Keratinocyte (primary cell): ENCODE results near the gene DISC1.

ENCODE experiments used
- EZH2 ChIP-seq: IDR thresholded peaks from one replicate; pipeline ENCODE4 v1.6.1; 2012; ENCODE audit warnings: inconsistent platforms, mild to moderate bottlenecking, low read length, moderate library complexity
- TF ChIP-seq, protein P1 (sequence below), 3 experiments: IDR thresholded peaks in 1 of 3; conservative IDR thresholded peaks in 1 of 3; optimal IDR thresholded peaks in 1 of 3; 2 replicates in 2 of 3; 3 replicates in 1 of 3; pipeline versions ENCODE3 to v1.5.1; 2011; ENCODE audit warnings: low read length in 3 of 3, mild to moderate bottlenecking in 3 of 3, moderate library complexity in 2 of 3, control low read depth in 1 of 3, inconsistent platforms in 1 of 3; ENCODE audit not compliant: insufficient read depth in 2 of 3; ENCODE audit errors: extremely low read depth in 1 of 3

DNA sequence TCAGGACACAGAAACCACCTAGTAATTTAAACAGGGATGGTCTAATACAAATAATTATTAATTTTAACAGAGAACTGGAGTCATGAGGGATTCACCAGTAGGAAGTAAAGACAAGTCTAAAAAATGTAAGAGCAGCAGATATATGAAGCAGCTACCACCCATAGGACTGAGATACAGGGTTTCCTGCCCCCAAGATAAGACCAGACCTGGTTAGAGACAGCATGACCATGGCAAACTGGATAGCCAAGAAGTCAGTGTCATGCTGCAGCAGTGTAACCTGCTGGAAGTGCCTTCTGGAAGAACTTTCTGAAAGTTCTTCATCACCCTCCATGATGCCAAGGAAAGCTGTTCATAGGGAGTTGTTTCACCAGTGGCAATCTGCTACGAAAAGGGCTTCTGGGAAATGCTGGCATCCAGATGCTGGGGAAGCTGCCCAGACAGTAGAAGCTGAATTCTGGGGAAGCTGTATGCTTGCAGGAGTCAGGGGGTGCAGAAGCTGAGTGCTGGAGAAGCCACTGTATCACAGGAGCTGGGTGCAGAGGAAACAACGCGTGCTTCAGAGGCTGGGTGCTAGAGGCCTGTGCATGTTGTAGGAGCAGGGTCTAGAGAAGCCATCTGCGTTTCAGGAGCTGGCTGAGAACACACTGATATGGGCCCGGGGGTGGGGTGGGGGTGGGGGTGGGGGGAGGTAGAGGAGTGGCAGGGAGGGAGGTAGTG, 356.4 kb downstream of the DISC1 start:
- TF ChIP-seq, protein P1, sequence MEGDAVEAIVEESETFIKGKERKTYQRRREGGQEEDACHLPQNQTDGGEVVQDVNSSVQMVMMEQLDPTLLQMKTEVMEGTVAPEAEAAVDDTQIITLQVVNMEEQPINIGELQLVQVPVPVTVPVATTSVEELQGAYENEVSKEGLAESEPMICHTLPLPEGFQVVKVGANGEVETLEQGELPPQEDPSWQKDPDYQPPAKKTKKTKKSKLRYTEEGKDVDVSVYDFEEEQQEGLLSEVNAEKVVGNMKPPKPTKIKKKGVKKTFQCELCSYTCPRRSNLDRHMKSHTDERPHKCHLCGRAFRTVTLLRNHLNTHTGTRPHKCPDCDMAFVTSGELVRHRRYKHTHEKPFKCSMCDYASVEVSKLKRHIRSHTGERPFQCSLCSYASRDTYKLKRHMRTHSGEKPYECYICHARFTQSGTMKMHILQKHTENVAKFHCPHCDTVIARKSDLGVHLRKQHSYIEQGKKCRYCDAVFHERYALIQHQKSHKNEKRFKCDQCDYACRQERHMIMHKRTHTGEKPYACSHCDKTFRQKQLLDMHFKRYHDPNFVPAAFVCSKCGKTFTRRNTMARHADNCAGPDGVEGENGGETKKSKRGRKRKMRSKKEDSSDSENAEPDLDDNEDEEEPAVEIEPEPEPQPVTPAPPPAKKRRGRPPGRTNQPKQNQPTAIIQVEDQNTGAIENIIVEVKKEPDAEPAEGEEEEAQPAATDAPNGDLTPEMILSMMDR (optimal IDR thresholded peaks at IDR 0.05 in 1 of 3, IDR thresholded peaks at IDR 0.05 in 1 of 3, conservative IDR thresholded peaks at IDR 0.05 in 1 of 3; ENCODE audit: extremely low read depth in 1 of 3, insufficient read depth in 2 of 3, low read length in 3 of 3) = no peak
- TF ChIP-seq EZH2 = no peak
